NCI-H187 (cell line): ENCODE data around the gene STARD3.
"Not testable (repeated sequence)": the region's sequence is repeated elsewhere in the genome, so short reads cannot be mapped to it uniquely, and the experiment has no call there.

ENCODE experiments used
- DNase-seq, 2 experiments: peaks; one replicate each; lab custom pipeline; 2025; lab: John Stamatoyannopoulos, UW

The STARD3 gene

DNA sequence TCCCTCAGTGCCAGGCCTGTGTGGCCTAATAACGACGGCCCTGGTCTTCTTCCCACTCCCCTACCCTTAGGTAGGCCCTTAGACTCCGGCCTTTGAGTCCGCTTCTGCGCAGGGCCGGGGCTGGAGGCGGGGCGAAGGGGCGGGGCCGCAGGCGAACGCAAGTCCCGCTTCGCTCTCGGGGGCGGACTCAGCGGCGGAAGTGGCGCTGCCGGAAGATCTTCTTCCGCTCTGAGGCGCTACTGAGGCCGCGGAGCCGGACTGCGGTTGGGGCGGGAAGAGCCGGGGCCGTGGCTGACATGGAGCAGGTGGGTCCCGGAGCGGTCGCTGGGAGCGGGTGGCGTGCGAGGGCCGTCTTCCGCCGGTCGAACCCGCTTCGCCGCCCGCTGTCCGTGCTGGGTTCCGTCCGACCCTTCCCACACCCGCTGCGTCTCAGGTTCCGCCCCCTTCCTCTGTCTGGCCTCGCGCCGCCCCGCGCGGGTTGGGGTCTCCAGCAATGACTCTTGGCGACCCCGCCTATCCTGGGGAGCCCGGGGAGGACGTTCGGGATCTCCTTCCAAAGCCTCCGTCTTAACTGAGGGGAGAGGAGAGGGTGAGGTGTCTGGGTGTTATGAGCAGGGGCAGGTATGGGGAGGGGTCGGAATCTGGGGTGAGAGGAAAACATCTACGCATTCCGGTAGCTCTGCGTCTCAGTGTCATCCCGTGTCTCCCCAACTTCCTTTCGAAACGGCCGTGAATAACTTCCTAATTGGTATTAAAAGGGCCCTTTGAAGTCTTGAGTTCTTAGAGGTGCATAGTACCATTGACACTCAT, at the start of gene STARD3:
Gene STARD3 (plus strand): TSS at position 218 of the 810 bp plus-strand sequence. CDS start 16,388 bp downstream, outside the sequence.
- DNase-seq = peak; percentile 43 to 89

DNA sequence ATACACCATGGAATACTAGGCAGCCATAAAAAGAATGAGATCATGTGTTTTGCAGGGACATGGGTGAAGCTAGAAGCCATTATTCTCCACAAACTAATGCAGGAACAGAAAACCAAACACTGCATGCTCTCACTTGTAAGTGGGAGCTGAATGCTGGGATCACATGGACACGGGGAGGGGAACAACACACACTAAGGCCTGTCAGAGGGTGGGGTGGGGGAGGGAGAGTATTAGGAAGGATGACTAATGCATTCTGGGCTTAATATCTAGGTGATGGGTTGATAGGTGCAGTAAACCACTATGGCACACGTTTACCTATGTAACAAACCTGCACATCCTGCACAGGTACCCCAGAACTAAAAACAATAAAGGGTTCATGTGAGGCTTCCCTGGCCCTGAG, 46.8 kb upstream of the STARD3 start:
- DNase-seq = not testable (repeated sequence)

DNA sequence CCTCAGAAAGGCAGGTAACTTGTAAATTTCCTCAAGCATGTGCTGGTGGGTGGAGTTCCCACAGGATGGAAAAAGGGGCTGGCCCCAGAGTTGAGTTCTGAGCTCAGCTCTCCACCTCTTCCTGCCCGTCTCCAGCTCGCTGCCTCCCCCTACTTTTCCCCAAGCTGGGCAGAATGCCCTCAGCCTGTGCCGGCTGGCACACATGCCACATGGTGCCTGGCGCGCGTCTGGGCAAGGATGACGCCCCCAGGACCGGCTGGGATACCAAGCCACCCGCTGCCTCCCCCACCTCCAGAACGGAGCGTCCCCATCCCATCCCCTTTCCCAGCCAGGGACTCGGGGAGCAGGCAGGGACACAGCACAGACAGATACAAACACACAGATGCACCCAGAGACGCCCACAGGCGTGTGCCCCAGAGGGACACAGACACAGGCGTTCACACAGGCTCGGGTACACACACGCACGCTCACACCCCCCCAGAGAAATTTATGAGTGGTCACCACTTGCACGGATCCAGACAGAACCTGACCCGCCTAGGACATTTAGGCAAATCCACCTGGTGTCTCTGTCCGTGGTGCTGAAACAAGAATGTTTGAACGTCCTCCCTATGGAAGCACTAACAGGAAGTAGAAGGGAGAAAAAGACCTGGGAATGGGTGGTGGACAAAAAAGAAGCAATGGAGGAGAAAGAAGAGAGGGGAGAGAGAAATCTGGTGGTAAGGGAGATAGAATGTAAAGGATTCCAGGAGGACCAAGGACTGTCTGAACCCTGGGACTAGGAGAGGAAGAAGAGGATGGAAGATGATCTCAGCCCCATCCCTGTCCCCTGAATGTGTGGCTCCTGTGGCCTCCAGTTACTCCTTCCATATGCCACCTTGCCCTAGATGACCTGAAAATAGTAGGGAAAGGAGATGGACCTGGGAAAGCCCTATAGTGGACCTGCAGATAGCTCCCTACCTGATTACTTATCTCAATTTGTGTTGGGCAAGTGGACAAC, 44.7 kb upstream of the STARD3 start:
- no peak for DNase-seq

DNA sequence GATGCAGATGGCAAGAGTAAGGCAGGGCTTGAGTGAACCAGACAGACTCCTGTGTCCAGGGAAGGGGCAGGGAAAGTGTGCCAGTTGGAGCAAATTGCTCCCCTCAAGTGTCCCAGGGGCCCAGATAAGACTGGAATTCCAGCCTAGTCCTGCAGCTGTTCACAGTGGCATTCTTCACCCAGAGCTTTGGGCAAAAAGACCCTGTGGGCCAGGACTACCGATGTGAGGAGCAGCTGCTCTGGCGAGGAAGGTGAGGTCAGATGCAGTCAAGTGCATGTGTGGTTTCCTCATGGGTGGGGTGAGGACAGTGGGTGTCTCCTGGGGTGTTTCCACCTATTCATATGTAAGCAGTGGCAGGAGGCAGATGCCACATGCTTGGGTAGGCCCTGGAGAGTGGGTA, 43.6 kb upstream of the STARD3 start:
- no peak for DNase-seq

DNA sequence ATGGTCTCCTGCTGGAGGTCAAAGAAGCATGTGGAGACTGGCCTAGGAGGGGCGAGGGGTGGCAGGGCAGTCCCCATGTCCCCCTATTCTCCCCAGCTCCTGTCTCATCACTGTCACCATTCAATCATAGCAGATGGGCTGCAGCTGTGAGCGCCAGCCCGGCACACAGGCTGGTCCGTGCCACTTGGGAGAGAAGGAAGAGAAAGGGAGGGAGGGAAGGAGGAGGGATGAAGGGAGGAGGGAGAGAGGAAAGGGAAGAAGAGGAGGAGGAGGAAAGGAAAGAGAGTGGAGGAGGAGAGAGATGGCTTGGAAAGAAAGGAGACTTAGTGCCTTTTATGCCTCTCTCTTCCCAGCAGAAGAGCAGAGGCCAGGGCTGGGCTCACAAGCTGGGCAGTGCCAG, 41.6 kb upstream of the STARD3 start:
- DNase-seq = no peak

DNA sequence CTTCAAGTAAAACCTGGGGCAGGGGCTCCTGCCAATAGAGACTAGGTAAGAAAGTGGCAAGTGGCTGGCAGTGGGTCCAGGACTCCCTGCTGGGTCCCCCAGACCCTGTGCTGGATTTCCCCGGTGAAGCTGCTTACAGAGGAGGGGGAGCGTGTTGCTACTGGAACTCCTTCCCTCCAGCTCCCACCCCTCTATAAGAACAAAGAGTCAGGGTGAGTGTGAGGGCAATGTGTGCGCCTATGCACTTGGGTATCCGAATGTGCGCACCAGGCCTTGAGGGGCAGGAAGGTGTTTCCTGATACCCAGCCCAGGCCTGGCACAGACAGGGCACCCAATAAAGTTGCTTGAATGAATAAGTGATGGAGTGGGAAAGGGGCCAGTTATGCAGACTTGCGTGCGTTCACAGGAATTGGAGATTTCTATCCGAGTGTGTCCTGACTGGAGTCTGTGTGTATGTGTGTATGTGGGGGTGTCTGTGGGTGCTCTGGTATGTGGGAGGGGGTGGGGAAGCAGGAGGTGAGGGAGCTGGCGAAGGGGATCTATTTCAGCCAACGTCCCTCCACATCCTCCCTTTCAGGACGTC, 40.9 kb upstream of the STARD3 start:
- no peak for DNase-seq

DNA sequence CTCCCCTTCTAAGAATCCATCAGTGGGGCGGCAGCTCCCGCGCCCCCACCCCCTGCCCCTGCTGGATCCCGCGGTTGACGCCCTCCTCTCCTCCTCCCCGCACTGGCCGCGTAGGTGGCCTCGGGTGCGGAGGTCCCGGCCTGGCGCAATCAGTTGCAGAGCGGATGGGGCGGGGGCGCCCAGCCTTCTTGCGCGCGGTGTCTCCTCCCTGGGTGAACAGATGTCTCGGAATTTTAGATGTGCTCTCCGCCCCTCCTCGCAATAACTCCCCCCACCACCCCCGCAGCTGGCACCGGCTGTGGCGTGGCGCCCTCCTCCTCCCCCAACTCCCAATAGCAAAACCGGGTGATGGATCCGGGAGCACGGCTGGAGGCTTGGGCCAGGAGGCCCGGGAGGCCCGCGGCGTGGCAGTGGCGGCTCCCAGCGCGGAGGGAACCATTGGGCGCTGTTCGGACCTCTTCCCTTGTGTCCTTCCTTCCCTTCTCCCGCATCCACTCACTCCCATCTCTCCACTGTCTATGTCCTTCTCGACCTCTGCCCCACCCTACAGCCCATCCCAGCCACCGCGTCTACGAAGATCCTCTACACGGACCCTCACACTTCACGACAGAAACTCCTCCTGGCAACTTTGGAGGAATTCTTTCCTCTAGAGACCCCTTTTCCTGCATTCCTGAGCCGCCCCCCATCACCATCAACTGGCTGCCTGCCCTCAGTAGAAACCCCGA, 40.2 kb upstream of the STARD3 start:
- DNase-seq = no peak

DNA sequence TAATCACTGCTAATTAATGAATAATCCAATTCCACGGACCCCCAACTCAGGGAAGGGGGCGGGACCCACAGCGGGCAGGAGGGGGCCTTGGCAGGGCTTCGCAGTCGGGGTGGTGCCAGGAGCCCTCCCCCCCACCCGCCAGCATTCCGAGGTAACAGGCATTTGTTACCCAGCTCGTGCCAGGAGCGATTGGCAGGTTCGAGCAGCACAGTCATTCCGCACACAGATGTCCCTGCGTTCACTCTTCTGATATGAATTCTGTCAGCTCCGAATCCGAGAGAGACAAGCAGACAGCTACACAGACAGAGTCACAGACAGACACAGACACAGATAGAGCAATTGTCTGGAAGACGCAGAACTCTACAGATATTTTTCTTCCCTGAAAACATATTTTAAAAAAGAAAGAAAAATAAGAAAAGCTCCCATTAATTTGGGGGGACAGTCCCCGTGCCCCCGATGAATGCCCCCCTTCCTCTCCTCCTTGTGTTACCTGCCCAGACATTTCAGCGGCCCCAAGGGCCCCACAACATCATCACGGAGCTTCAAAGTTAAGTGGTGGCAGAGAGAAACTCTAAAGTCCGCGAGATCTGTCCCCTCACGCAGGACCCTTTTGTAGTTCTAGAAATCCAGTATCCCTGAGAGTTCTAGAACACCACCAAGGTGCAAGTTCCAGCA, 39.4 kb upstream of the STARD3 start:
- no peak for DNase-seq

DNA sequence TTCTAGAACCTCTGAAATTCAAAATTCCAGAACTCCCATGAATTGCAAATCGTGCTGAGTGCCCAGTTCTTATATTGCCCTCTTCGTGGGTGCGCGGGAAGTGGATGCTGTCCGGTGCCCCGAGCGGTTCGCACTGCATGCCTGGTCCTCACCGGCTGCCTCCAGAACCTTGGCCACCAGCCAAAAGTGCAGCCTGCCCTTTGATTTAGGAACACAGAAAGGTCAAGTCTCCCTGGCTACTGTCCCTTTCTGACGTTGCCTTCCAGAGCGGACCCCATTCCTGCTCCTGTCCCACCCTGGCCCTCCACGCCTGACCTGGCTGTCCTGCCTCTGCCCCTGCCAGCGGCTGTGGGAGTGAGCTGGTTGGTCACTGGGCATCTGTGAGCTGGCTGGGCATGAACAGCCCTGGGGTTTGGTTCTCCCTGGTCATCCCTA, 38.9 kb upstream of the STARD3 start:
- no peak for DNase-seq

DNA sequence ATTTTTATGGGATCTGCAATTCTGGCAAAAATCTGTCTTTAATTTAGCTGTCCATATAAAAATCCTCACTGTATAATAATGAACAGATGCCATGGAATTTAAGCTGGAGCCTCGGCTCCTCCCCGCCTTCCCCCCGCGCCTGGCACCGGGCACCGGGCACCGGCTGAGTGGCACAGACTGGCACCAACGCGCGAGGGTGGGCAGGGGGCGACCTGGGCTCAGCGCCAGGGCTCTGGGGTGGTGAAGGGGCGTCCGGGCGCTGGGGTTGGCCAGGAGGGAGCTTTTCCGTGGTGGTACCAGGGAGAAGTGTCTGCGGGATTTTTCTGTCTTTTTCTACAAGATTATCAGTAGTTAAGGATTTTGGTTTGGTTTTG, 38.3 kb upstream of the STARD3 start:
- no peak for DNase-seq

DNA sequence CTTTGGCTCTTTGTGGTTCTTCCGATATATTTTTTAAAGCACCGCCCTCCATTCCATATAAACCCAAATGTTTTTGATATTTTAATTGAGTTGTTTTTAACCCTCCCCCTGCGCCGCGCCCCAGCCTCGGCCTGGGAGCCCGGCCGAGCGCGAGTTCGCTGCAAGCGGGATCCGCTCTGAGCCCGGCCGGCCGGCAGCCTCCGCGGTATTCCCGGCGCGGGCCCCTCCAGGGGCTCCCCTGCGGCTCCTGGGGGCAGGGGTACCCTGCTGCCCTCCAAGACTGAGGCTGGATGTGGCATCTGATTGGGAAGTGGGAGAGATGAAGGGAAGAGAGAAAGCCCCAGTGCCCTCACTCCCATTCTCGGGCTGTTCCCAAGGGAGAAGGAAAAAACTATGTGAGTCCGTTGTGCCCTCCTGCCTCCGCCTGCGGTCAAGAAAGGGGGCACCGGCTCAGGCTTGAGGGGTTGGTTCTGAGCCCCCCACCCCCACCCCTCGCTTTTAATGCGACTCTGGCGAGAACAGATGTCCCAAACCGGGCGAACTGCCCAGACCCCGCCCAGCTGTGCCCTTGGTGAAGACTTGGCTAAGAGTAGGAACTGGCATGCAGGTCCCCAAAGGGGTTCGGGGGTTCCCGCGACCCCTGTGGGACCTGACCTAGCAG, 37.8 kb upstream of the STARD3 start:
- no peak for DNase-seq

DNA sequence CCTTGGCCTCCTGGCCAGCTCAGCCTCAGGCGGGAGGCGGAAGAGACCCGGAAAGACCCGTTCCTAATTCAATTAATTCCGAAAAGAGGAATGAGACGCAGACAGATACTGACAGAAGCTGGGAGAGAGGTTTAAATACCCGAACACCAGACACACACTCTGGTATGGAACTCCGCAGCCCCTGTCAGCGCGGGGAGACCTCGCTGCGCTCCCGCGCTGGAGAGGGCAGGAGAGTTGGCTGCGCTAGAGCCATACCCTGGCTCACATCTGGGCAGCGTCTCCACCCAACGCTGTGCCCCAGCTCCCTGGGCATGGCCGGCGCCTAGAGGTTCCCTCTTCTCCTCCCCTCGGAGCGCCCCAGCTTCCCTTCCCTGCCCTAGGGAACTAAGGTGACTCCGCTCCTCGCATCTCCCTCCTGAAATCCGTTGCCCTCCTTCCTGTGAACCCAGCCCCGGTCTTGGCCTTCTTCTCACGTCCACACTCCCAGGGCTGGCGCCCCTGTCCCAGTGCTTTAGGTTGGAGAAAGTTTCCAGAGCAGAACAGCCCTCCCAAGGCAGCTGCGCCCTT, 37.2 kb upstream of the STARD3 start:
- no peak for DNase-seq

DNA sequence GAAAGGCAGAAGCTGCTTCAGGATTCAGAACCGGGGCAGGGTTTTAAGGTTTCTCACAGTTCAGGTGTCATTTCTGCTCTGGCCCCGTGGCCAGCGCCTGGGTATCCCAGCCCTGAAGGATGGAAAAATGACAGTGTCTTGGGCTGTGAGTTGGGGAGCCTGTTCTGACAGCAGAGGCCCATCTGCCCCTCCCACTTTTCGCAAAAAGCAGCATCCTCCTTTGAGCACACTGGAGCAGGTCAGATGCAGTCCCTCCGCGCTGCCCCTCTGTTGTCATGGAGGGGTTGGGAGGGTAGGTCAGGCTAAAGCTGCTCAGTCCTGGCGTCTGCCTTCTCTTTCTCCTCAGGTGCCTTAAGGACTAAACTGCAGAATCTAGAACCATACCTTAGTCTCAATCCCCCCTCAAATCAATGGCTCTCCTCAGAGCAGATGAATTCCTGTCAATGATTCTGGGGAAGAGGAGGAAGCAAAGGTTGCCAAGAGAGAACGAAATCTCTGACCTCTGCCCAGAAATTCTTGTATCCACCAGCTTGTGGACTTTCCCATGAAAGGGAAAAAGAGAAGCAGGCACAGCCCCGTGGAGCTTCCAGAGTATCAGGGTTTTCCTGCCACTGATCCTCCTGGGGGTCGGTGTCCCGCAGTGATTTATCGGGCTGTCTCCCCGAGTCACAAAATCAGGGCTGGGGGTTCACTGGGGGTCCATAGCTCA, 36.5 kb upstream of the STARD3 start:
- DNase-seq = no peak

DNA sequence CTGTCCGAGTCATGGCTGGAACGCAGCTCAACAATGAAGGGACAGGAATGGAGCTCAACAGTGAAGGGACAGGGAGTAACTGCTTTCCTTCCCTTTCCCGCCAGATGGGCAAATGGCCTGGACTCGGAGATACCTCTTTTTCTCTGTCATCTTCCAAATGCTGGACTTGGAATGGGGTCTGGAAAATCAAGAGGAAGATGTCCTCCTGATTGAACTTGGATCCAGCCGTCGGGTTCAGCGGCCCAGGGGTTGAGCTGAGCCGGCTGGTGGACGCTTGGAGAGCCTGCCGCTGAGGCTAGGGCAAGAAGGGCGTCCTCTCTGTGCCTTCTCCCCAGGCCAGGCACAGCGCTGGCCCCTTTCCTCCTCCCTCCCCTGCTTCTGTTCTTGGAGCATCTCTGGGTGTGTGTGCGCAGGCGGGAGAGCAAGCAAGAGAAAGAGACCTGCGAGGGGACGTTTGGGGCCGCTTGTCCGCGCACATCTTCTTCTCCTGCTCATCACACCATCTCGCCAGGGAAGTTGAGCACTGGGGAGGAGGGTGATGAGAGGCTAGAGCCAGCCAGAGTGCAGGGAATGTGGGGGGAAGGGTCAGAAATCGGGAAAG, 35.8 kb upstream of the STARD3 start:
- no peak for DNase-seq

DNA sequence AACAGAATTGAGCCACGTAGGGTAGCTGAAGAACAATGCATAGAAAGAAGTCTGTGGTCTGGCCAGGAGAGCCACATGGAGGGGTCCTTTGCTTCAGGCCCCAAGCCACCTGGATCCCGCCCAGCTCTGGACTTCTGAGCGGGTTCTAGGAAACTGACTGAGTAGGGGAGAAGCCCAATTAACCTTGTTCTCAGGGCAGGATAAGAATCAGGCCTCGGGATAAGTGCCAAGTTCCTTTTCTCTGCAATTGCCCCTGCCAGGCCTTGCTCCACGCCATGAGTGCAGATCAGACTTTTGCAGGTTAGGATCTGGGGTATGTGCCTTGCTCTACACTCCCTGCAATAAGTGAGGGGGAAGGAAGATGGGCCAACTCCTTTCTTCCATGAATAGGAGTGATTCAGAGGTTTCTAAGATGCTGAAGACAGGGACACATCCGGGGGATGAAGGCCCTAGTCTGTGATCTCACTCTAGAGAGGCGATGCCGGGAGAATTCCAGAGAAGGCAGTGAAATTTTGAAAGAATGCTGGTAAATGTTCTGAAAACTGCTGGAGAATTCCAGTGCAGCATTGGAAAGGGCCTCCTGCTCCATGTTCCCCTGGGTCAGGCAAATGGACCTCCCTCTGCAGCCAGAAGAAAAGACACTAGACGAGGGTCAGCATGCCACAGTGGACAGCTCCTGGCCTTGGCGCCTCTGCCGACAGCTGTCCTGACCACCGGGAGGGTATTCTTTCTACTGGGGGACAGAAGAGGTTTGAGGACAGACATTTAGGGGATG, 35.0 kb upstream of the STARD3 start:
- no peak for DNase-seq

DNA sequence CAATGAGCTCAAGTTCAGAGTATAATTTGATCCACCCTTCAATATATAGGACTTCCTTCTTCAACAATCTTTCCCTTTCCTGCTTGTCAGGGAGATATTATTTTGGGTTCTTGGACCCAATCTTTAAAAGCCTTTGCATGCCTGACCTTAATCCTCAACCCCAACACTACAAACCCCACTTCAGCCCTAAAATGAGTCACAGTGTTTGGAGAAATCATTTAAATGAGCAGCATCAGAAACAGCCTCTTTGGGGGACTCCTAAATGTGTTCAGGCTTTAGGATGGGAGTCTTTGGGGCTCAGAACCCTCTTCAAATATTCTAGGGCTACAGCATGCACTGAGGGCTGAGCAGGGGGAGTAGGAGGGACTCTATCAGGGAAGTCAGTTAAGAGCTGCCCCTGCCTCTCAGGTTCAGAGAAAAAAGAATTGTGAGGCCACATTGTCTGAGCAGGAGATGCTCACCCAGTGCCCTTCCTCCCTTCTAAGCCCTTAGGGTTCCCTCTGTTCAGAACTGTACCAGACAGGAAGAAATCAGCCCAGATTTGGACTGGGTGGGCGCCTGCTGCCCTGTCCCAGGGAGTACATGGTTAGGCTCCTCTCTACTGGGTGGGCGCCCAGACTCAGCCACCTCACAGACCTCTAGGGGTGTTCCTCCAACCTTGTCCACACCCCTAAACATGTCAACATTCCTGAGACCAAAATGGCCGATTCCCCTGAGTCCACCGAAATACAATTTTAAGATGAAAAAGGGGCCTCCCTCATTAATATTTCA, 34.2 kb upstream of the STARD3 start:
- DNase-seq = no peak

DNA sequence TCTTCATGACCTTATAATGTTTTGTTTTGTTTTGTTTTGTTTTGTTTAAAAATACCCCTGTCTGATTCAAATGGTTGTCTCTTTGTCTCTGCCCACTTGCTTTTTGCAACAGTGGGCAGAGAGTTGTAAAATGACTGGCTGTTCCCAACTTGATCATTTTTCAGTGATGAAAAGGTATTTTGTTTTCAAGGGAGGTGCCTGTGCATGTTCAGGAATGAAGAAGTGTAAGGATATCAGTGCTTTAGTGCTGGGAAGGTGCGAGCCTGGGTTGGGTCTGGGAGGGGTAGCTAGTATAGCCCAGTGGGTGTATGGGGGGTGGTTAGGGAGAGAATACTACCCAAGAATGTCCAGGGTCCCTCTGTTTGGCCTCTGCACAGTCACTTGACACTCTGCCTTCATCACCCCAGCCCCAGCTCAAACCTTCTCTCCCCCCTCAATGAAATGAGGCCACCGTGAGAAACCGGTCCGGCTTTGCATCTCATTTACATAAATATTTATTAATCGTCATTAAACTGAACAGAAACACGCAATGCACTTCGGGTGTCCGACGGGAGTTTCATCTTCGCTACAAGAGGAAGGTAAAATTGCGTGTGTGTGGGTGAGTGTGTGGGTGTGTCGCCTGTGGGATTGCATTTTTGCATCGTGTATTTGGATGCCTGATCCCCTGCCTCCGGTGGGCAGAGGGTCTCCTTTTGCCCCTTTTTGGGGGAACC, 33.5 kb upstream of the STARD3 start:
- no peak for DNase-seq
